ENCODE measurements around the gene SPNS1.

- no peak for TF ChIP-seq CTBP1 (IDR thresholded peaks at IDR 0.05; ENCODE audit: borderline replicate concordance)
- TF ChIP-seq PKNOX1 (IDR thresholded peaks at IDR 0.05) = no peak
- no peak for TF ChIP-seq SUZ12 (IDR thresholded peaks at IDR 0.05)
- no peak for TF ChIP-seq L3MBTL2 (conservative IDR thresholded peaks at IDR 0.05)
- TF ChIP-seq FOXM1 (IDR thresholded peaks at IDR 0.05; ENCODE audit: borderline replicate concordance) = no peak
- no peak for TF ChIP-seq ELF4 (IDR thresholded peaks at IDR 0.05)
- no peak for TF ChIP-seq FOXA1 (IDR thresholded peaks at IDR 0.05)
- TF ChIP-seq LEF1 (IDR thresholded peaks at IDR 0.05; ENCODE audit: borderline replicate concordance) = no peak
Measured at GRCh38 chr16:28938721-28939120, 35.9 kb upstream of the SPNS1 start.

All from HEK293T (cell line).